Stimulated activated memory B cell treated with anti-CD40 and anti-IgM and Interleukin-4, amounts not matched to agents 10 μg/mL and 1 μg/mL and 100 μg/mL, for 72 hours (primary cell): ENCODE data around the gene DUSP14.

ENCODE experiments used
- ATAC-seq: fragments of 150-1000 bp; cut with Tn5 transposase; 2 replicates; pipeline ENCODE4 v1.10.0; 2021
- H3K27ac Mint-ChIP-seq: one replicate; pipeline ENCODE4 v1.8.0; 2022; ENCODE audit warnings: mild to moderate bottlenecking, mixed read lengths
- H3K27me3 Mint-ChIP-seq: one replicate; pipeline ENCODE4 v1.8.0; 2022; ENCODE audit warnings: mixed read lengths
- H3K36me3 Mint-ChIP-seq: one replicate; pipeline ENCODE4 v1.8.0; 2022; ENCODE audit warnings: mixed read lengths
- H3K4me1 Mint-ChIP-seq: one replicate; pipeline ENCODE4 v1.8.0; 2022; ENCODE audit warnings: mixed read lengths
- H3K4me3 Mint-ChIP-seq: one replicate; pipeline ENCODE4 v1.8.0; 2022; ENCODE audit warnings: mild to moderate bottlenecking, moderate library complexity, mixed read lengths
- H3K9me3 Mint-ChIP-seq: one replicate; pipeline ENCODE4 v1.8.0; 2022; ENCODE audit warnings: mixed read lengths

The DUSP14 gene

GRCh38 chr17:37476431-37477120, 13.1 kb upstream of the DUSP14 start:
- no peak for ATAC-seq
- H3K4me3 Mint-ChIP-seq = no peak overlapping the region
- H3K27ac Mint-ChIP-seq = no peak overlapping the region
- no peaks in the 10 kb centered on the region for H3K9me3 Mint-ChIP-seq
- no peaks in the 10 kb centered on the region for H3K27me3 Mint-ChIP-seq
- H3K4me1 Mint-ChIP-seq = no peaks in the 10 kb centered on the region
- H3K36me3 Mint-ChIP-seq = peaks cover 55% of the 10 kb centered on the region

DNA sequence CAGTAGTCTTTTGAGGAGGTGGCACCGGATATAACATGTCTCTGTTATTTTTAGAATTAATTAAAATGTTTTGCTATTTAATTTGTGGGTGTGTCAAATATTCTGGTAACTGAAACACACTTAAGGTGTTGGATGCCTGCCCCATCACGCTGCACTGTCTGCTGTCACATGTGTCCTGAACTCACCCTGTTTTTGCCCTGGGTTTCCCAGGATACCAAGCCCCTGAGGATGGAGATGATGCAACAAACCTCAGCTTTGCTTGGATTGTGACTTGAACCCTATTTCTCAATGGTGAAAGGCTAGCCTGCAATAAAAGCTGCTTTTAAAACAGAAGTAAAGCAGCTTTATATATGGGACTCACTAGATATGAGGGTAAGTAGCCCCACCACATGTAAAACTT, 11.5 kb upstream of the DUSP14 start:
- Mint-ChIP-seq H3K36me3 (peaks cover 44% of the 10 kb centered on the region), H3K27me3 (no peaks in the 10 kb centered on the region), H3K27ac (no peak overlapping the region), H3K4me1 (no peaks in the 10 kb centered on the region), H3K9me3 (no peaks in the 10 kb centered on the region), H3K4me3 (no peak overlapping the region)
- ATAC-seq = no peak

DNA sequence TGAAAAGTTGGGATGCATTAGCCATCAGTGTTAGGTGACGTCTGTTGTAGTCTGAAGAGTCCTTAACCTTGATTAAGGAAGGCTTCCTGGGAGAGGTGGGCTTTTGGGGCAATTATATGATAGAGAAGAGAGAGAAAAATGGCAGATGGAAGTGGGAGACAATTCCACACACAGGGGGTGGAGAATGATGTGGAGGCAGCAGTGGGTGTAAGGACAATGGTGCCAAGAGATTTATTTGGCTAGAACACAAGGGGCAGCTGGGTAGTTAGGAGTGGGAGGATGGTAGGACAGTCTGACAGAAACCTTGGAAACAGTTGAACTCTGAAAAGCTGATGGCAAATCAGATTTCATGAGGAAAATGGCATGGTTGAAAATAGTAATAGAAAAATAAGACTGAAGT, 10.7 kb upstream of the DUSP14 start:
- Mint-ChIP-seq H3K36me3 (peaks cover 37% of the 10 kb centered on the region), H3K4me1 (no peaks in the 10 kb centered on the region), H3K9me3 (no peaks in the 10 kb centered on the region), H3K27me3 (no peaks in the 10 kb centered on the region), H3K4me3 (no peak overlapping the region), H3K27ac (no peak overlapping the region)
- no peak for ATAC-seq

GRCh38 chr17:37480427-37480826, 9.3 kb upstream of the DUSP14 start:
- Mint-ChIP-seq H3K27ac (no peak overlapping the region), H3K4me3 (no peak overlapping the region), H3K9me3 (no peaks in the 10 kb centered on the region), H3K27me3 (no peaks in the 10 kb centered on the region), H3K4me1 (no peaks in the 10 kb centered on the region), H3K36me3 (peaks cover 35% of the 10 kb centered on the region)
- ATAC-seq = no peak

DNA sequence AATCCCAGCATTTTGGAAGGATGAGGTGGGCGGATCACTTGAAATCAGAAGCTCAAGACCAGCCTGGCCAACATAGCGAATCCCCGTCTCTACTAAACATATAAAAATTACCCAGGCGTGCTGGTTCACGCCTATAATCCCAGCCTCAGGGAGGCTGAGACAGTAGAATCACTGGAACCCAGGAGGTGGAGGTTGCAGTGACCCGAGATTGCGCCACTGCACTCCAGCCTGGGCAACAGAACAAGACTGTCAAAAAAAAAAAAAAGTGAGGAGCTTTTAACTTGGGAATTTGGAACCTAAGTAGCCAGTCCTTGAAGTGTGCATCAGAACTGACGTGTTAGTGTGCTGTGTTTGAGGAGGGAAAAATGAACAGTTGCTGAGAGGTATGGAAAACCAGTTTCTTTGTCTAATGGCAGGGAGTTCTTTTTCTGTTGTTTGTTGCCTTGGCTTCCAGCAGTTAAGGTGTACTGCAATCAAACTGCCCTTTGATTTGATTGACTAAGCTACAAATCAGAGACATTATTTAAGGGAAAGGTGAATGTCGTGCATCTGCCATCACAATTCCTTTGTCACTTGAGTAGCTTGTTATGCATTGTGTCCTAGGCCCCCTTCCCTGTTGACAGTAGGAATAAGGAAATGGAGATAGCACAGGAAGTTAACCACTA, 8.6 kb upstream of the DUSP14 start:
- no peaks in the 10 kb centered on the region for H3K27me3 Mint-ChIP-seq
- H3K4me3 Mint-ChIP-seq = no peak overlapping the region

DNA sequence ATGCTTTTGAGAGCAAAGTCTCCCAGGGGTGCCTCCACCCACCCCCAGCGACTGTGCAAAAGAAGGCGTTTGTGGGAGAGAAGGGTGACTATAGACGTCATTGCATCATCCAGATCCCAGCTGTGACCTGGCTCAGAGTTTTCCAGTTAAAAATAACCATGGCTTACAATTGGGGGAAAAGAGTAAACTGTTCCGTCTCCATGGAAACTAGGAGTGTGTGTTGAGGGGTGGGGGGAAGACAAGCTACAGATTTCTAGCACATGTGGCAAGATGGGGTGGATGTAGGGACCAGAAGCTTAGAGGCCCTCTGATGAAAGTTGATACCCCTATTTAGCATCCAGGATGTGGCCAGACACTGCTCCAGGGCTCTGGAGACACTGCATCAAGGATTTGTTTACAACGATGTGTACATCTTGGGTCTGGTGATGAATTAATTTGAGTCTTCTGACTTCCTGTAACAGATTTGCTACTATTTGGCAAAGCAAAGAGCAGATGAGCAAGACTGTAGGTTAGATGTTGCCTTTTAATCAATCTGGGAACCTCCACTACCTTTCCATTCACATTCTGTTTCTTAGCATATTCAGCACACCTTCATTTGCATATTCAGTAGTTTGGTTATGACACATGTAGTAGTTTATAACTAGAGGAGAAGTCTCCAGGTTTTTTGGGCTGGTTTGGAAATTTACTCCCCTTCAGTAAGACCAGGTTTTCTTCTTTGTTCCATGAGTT, 6.2 kb upstream of the DUSP14 start:
- Mint-ChIP-seq H3K27ac (no peak overlapping the region), H3K27me3 (no peaks in the 10 kb centered on the region), H3K36me3 (peaks cover 14% of the 10 kb centered on the region), H3K4me1 (no peaks in the 10 kb centered on the region), H3K4me3 (no peak overlapping the region), H3K9me3 (no peaks in the 10 kb centered on the region)
- no peak for ATAC-seq

More for the DNA sequence above, 8.6 kb upstream of the DUSP14 start:
- no peak for ATAC-seq
- H3K9me3 Mint-ChIP-seq = no peaks in the 10 kb centered on the region
- no peaks in the 10 kb centered on the region for H3K4me1 Mint-ChIP-seq
- H3K36me3 Mint-ChIP-seq = peaks cover 28% of the 10 kb centered on the region
- H3K27ac Mint-ChIP-seq = no peak overlapping the region

- H3K27me3 Mint-ChIP-seq = no peaks in the 10 kb centered on the region
- H3K36me3 Mint-ChIP-seq = no peaks in the 10 kb centered on the region
- no peak overlapping the region for H3K4me3 Mint-ChIP-seq
Observed at GRCh38 chr17:37485938-37486570, 3.6 kb upstream of the DUSP14 start.

DNA sequence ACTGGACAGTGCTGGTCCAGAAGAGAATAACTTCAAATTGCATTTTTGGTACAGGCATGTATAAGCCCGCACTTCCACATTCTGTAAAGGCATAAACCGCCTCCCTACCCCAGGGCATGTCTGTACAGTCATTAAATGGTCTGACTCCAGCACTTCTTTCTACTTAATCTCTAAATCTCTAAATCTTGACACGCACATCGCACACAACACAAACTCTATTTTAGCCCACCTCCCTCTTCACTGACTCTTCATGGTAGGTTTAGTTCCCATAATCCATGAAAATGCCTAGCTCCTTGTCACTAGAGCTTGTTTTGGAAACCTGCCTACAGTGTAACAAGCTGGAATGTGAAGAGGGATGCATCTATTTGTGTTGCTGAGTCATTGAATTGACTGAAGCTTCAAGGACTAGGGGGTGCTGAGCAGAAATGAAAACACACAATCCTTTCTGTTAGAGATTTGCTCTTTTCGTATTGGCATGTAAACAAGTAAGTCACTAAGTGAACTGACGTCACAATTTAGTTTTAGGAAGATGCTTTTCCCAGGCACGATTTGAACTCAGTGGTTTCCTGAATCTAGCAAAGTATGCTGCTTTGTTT, 1.6 kb upstream of the DUSP14 start:
- Mint-ChIP-seq H3K9me3 (no peaks in the 10 kb centered on the region), H3K4me1 (peaks cover 21% of the 10 kb centered on the region), H3K4me3 (peak overlapping the region; percentile 95), H3K27me3 (no peaks in the 10 kb centered on the region), H3K27ac (no peak overlapping the region), H3K36me3 (no peaks in the 10 kb centered on the region)
- ATAC-seq = no peak

More at GRCh38 chr17:37485938-37486570, 3.6 kb upstream of the DUSP14 start:
- Mint-ChIP-seq H3K27ac (no peak overlapping the region), H3K4me1 (peaks cover 10% of the 10 kb centered on the region), H3K9me3 (no peaks in the 10 kb centered on the region)
- no peak for ATAC-seq

DNA sequence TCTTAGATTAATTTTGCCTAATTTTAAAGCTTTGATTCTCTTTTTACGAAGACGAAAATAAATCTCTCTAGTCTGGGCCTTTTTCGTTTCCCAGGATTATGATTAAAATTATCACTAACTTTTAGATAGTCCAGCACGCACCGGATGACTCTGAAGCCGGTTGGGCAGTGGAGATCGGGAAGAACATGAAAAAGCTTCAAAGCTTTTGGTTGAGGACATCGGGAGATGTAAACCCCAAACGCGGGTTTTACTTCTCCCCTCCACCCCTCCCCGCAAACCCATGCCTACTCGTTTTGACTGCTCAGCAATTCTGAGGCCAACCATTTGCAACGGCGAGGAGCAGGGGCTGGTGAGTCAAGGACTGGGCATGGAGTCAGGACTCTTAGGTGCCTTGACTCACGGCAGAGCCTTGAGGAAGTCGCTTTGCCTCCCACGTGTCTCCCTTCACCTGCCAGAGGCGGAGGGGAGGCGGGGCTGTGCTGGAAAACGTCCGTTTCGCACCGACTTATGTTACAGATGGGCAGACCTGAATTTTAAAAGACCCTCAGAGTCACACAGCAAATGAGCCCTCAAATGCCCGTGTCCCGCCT, 989 bp upstream of the DUSP14 start:
- H3K27me3 Mint-ChIP-seq = no peaks in the 10 kb centered on the region
- peak overlapping the region; percentile 95 for H3K4me3 Mint-ChIP-seq
- H3K9me3 Mint-ChIP-seq = no peaks in the 10 kb centered on the region
- ATAC-seq = peak; percentile 13
- no peaks in the 10 kb centered on the region for H3K36me3 Mint-ChIP-seq
- H3K27ac Mint-ChIP-seq = peak overlapping the region; percentile 83
- H3K4me1 Mint-ChIP-seq = peaks cover 21% of the 10 kb centered on the region

DNA sequence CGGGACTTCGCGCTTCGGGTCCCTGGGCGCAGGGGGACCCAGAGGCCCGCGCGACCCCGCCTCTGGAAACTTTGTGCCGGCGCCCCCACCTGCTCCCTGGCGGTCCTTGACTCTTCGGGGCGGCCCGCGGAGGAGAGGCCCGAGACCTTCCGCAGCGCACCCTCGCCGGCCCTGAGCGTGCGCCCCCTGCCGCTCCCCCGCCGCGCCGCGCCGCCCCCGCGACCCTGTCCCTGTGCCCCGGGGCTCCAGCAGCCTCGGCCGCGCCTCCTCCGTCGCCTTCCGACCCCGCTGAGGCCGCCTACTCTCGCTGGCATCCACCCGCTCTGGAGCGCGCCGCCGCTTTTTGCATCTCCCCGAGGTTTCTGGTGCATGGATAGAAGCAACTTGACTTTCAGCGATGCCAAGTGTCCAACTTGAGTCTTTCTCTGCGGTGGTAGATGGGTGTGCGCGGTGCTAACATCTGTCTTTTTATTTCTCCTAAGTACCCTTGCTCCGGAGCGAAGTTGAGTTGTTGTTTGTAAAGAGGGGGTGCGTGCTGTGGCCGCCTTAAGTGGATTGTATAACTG, 414 bp downstream of the DUSP14 start:
- Mint-ChIP-seq H3K4me1 (peaks cover 21% of the 10 kb centered on the region), H3K4me3 (peak overlapping the region; percentile 95), H3K9me3 (no peaks in the 10 kb centered on the region), H3K36me3 (no peaks in the 10 kb centered on the region), H3K27me3 (no peaks in the 10 kb centered on the region), H3K27ac (peak overlapping the region; percentile 83)
- peak; percentile 82 for ATAC-seq

GRCh38 chr17:37490638-37491614, 1.2 kb downstream of the DUSP14 start:
- H3K4me1 Mint-ChIP-seq = peaks cover 21% of the 10 kb centered on the region
- H3K27me3 Mint-ChIP-seq = no peaks in the 10 kb centered on the region
- no peaks in the 10 kb centered on the region for H3K9me3 Mint-ChIP-seq
- H3K36me3 Mint-ChIP-seq = no peaks in the 10 kb centered on the region
- peak overlapping the region; percentile 95 for H3K4me3 Mint-ChIP-seq
- ATAC-seq = no peak
- H3K27ac Mint-ChIP-seq = peak overlapping the region; percentile 83

DNA sequence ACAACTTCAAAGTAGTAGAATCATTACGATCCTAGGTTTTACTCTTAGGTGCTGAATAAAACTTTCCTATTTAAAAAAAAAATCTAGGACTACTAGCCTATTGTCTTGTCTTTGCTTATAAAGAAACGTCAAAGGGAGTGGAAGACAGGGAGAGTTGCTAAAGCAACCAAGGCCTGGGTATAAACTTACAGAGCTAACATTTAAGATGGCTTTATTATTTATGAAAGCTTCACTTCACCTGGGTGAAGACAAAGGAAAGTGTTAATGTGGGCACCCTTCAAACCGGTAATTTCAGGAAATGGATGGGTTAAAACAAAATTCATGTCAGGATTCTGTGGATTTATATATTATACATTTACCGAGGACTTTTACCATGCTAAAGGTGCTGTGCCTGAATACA, 2.5 kb downstream of the DUSP14 start:
- H3K27ac Mint-ChIP-seq = no peak overlapping the region
- peaks cover 21% of the 10 kb centered on the region for H3K4me1 Mint-ChIP-seq
- H3K36me3 Mint-ChIP-seq = no peaks in the 10 kb centered on the region

DNA sequence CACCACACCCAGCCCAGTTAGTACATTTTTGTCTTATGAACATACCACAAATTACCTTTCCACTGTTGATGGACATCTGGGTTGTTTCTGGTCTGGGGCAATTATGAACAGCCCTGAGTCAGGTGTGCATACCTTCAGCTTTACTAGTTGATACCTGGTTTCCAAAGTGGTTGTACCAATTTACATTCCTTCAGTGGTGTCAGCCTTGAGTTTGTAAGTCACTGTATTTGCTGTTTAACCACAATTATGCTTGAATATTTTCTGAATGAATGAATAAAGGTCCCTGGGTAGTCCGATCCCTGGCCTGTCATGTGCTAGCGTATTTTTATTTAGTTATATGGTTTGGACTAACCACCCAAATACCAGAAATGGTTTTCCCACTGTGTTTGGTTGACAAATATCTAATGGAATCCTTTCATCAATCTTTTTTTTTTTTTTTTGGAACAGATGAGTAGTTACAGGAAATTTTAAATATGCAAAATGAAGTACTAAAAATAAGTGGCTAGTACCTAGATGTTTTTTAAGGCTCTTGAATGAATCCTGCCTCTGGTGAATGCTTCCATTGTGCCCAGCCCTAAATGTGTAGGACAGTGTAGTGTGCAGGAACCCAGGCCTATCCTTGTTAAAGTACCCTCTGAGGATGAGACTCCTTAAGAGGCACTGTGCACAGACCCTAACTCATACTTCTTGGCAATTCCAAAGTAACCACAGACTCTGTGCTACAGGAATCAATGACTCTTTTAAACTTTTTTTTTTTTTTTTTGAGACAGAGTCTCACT, 3.7 kb downstream of the DUSP14 start:
- Mint-ChIP-seq H3K27ac (no peak overlapping the region), H3K4me3 (no peak overlapping the region), H3K36me3 (no peaks in the 10 kb centered on the region)

More for the DNA sequence above, 2.5 kb downstream of the DUSP14 start:
- ATAC-seq = no peak
- Mint-ChIP-seq H3K9me3 (no peaks in the 10 kb centered on the region), H3K27me3 (no peaks in the 10 kb centered on the region), H3K4me3 (no peak overlapping the region)

More for the DNA sequence above, 3.7 kb downstream of the DUSP14 start:
- no peaks in the 10 kb centered on the region for H3K27me3 Mint-ChIP-seq
- ATAC-seq = no peak
- H3K9me3 Mint-ChIP-seq = no peaks in the 10 kb centered on the region
- H3K4me1 Mint-ChIP-seq = peaks cover 21% of the 10 kb centered on the region
